NCI-H1092 treated with DMSO at 0.1 percent for 48 hours (cell line): ENCODE results near the gene KLK14.
A peak's percentile ranks its signal among the peaks of the same experiment; 100 is the strongest.

Experiments used
- DNase-seq: peaks from one replicate; lab custom pipeline; 2025; lab: John Stamatoyannopoulos, UW

The KLK14 gene

DNA sequence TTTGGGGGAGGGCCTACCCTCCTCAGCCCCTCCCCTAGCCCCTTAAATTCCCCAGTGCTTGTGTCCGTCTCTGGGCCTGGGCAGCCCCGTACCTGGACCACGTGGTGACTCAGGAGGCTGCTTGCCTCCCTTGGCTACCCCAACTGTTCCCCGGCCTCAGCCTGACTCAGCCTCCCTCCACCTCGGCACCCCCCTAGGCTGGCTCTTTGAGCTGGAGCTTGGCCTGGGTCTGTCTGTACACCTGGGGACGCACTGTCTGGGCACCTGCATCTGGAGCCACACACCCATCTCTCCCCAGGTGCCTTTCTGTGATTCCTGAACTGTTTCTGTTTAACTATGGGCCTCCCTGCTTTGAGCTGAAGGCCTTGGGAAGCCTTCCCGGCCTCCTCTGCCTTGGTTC lies 1.8 kb upstream of the KLK14 start:
- no peak for DNase-seq

DNA sequence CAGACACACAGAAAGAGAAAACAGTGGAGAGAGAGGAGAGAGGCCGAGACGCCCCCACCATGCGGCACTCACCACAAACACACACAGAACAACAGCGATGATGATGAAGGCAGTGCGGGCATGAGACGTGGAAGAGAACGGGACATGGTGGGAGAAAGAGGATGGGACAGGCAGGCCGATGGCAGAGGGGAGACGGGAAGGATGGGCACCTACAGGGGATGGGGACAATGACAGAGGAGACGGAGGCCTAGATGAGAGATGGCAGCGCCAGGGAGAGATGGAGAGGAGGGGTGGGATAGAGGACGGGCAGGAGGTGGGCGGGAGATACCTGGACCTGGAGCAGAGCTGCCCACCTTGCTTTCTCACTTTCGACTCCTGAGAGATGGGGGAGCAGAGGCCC lies 1.1 kb upstream of the KLK14 start:
- no peak for DNase-seq

DNA sequence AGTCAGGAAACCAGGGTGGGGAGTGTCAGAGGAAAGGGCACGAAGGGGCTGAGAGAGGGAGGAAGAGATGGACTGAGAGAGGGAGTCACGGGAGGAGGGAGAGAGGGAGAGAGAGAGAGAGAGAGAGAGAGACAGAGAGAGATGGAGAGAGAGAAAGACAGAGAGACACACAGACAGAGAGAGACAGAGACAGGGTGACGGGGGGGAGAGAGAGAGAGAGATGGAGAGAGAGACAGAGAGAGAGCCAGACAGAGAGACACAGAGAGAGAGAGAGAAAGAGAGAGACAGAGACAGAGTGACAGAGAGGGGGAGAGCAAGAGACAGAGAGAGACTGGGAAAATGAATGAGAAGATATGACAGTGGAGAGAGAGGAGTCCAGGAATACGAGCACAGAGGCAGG lies 494 bp upstream of the KLK14 start:
- no peak for DNase-seq

DNA sequence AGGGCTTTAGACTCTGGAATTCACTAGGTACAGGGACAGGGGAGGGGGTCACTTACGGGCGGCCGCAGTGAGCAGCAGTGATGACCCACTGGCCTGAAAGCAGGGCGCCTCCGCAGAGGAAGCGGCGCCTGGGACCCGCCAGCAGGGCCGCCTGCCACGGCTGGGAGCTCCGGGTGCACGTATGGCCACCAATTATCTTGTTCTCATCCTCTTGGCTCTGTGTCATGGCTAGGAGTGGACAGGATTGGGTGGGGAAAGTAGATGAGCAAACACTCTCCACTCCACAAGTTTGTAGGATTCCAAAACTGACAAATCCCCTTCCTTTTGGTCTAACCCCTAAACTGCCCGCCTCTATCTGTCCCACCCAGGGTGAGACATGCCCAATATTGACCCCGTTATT lies 1.2 kb downstream of the KLK14 start:
- no peak for DNase-seq

DNA sequence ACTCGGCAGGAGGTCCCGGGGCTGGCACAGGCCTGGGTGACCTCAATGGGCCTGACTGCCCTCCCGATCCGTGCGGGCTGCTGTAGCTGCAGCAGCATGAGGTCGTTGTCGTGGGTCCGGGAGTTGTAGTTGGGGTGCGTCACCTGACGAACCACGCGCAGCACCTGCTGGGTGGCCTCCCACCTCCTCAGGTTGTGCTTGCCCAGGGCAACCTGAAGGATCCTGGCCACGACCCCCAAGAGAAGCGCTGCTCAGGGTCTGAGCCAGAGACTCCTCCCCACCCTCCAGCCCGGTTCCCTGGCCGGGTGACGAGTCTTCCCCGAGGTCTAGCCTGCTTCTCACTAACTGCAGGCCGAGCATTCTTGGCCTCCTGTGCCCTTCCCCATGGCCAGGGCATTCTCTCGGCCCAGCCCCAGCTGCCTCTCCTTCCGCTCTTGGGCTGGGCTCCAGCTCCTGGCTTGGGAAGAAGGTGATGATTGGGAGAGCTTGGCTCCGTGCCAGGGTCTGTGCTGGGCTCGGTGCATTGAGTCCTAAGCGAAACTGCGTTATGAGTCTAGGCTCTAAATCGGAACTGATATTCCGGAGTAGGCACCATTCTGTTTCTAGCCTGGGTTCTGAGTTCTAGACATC lies 3.1 kb downstream of the KLK14 start:
- no peak for DNase-seq

DNA sequence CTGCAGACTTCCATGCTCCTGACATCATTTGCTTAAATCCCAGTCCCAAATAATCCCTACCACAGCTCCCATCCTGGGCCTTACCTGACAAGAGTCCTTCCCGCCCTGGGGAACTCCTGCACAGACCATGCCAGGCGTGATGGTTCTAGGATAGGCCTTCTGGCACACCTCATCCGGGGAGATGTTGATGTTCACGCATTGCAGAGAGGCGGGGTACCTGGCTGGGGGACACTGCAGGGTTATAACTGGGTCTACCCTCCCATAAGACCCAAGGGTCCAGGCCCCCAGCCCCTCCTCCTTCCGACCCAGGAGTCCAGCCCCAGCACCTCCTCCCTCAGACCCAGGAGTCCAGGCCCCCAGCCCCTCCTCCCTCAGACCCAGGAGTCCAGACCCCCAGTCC lies 4.0 kb downstream of the KLK14 start:
- DNase-seq: no peak

DNA sequence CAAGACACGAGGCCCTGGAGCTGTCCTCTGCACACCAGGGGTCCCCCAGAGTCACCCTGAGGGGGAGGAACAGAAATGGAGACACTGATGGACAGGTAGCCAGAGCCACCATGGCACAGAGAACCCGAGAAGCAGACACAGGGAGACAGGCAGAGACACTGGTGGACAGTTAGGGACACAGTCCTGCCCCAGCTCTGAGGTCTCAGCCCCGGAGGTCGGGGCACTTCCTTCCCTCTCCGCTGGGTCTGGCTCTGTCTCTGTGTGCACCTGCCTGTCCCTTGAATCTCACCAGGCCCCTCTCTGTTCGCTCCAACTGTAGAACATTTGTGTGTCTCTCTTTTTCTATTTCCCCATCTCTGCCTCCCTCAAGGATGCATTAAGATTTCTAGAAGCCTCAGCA lies 4.6 kb downstream of the KLK14 start:
- DNase-seq: no peak

DNA sequence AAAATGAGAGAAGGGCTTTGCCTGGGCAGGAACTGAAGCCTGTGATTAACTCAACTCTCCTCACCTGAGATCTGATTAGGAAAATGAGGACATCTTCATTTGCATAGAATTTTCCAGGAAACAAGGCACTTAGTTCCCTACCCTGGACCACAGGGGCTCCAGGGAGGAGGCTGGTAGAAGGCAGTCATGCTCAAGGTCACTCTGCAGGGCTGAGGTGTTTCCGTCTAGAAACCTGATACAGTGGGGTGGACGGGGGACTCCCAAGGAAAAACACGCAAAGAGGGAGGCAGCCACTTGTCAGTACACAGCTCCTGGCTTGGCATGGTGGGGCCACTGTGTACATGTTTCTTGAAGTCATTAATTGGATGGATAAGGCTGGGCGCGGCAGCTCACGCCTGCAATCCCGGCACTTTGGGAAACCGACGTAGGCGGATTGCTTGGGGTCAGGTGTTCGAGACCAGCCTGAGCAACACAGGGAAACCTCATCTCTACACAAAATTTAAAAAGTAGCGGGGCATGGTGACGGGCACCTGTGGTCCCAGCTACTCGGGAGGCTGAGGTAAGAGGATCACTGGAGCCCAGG lies 6.0 kb downstream of the KLK14 start:
- no peak for DNase-seq

DNA sequence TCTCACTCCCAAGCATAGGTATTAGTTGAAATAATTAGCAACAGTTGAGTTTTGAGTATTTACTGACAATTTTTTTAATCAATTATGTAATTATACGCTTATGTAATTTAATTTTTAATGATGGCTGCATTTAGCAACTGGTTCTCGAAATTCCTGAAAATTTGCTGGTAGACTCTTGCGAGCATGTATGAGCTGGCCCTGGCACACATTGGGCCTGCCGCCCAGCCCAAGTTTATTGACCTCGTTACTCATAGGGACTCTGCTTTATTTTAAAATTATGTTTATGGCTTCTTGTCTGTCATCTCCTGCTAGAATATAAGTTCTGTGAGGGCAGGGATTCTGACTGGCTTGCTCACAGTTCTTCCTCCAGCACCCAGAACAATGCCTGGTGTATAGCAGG lies 6.7 kb downstream of the KLK14 start:
- DNase-seq: no peak

DNA sequence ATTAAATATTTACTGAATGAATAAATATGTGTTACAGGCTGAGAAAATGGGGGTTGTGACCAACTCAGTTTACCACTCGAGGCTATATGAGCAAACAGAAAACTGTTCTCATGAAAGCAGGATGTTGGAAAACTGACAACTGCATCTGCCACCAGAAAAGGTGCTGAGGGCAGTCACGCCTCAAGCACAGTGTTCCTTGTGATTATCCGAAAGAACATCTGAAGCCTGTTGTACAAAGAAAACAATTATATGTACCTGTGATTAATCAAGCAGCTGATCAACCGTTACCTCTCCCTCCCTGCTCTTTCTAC lies 11.6 kb downstream of the KLK14 start:
- DNase-seq: no peak

DNA sequence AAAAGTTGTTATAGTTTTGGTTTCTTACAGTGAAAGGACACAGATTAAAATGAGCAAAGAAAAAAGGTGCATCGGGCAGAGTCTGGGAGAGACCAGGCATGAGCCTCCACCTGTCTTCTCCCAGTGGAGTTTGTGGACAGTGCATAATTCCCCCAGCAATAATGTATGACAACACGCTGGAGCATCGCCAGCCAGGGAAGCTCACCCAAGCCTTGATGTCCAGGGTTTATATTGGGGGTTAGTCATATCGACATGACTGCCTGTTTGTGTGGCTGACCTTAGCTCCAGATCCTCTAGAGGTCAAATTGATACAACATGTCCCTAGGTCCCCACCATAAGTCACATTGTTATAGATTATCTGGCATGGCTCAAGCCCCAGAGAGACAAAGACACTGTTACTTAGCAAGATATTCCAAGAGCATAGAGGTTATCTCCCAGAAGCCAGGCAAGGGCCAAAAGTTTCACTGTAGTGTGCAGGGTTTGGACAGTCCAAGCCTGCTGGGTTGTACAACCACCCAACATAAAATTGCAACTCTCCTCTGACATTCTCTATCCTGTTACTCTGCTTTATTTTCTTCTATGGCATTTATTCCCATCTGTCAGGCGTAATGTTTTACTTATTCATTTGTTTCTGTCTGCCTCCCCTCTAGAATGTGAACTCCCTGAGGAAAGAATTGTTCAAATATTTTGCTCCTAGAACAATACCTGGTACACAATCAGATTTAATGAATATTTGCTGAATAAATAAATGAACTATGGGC lies 12.2 kb downstream of the KLK14 start:
- peak; percentile 10 for DNase-seq

DNA sequence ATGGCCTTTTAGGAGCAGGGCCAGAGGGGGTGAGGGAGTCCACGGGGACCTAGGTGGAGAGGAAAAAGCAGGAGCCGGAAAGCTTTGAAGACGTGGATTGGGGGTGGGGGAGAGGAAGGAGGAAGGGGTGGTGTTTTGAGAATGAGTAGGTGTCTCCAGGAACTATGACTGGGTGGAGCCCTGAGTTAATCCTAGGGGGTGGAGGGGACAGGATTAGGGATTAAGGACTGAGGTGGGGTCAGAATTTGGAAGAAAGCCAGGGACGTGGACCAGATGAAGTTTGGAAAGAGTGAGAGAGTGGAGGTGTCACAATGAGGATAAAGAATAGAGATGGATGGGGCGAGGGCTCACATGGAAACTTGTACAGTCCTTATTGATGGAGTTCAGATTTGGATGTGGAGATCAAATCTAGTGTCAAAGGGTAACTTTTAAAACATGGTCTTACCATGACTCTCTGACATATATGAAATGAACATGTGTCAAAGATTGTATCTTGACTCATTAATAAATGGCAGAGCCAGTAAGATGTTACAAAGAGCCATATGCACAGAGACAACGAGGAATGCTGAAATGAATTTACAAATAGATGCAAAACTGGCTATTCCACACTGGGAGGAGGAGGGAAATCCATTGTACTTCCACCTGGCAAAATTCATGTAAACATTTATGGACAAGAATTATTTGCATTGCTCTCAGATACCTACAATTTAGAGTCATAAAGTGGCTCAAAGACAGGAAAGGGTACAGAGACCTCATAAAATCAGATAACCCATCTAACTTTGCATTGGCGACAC lies 16.1 kb downstream of the KLK14 start:
- no peak for DNase-seq

DNA sequence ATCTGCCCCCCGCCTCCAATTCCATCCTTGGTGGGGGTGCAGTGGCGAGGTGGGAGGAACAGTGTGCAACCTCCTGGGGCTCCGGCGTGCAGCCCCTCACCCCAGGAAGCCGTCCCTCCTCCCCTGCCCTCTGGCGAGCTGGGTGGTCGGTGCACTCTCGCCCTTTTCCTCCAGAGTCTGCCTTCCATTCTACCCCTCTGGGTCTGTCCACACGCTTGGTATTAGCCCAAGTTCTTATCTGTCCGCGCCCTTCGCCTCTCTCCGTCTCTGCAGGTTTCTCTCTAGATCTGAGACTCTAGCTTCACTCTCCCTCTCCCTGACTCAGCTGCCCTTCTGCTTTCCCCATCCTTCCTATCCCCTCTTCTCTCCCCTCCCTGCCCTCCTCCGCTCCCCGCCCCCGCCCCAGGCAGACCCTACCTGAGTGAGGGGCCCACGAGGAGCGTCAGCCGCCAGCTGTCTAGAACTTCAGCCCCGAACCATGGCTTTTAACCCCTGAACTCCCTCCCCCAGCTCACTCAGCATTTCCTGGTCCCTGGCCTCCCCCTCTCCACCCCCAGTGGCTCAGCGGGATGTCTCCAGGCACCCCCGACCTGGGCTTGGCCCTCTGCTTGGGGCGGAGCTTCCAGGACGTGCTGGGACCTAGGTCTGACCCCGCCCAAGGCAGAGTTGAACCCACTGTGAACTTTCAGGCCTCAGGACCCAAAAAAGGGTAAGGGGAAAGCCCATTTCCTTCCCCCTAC lies 17.3 kb downstream of the KLK14 start:
- no peak for DNase-seq

DNA sequence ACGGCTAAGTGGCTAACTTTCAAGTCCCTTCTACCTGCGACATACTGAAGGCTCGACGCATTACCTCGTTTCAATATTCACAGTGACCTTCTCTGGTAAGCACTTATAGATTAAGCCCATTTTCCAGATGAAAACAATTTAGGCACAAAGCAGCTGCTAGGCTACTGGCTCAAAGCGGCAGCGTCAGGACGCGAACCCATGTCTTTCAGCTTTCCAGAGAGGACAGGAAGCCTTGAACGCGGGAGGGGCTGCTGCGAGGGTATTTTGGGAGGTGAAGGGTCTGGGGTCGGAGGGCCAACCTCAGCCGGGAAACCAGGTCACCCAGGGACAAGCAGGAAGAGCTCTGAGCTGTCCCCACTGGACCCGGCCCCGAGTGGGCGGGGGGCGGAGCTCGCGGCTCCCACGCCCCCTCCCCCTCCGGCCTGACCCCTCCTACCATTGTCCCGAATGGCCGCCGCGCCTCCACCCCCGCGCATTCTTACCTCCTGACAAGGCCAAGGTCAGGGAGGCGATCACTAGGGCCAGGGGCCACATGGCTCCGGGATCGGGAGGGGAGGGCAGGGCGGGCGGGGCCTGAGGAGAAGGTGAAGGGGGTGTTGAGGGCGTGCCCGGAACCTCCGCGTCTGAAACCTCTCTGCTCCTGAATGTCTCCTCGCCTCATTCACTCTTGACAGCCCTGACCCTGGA lies 18.0 kb downstream of the KLK14 start, which contains the start of gene KLK13:
TSS of gene KLK13 (minus strand) at position 559 of the 687 bp plus-strand sequence. CDS start at position 534, 25 bp downstream.
- no peak for DNase-seq

DNA sequence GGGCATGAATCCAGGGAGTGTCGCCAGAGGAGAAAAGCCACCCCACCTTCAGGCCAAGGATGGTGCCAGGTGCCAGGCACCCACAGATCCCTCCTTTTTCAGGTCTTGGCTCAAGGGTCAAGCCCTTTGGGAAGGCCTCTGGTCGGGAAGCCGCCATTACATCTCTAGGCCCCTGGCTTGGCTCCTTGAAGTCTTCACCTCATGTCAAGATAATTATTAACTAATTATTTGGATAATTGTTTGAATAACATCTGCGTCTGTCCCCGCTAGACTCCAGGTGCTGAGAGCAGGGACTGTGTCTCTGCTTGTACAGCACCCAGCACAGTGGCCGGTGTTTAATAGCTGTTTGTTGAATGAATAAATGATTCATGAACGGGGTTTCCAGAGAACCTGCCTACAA lies 19.0 kb downstream of the KLK14 start:
- DNase-seq: no peak

DNA sequence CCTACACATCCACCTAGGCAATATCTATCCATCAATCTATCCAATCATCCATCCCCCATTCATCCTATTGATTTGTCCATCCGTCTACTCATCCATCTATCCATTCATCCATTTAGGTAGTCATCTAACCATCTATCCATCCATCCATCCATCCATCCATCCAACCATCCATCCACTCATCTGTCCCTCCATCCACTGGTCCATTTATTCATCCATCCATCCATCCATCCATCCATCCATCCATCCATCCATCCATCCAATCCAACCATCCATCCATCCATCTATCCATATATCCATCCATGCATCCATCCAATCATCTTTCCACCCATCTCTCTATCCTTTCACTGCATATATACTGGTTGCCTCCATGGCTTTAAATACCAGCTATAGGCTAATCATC lies 21.7 kb downstream of the KLK14 start:
- DNase-seq: no peak

DNA sequence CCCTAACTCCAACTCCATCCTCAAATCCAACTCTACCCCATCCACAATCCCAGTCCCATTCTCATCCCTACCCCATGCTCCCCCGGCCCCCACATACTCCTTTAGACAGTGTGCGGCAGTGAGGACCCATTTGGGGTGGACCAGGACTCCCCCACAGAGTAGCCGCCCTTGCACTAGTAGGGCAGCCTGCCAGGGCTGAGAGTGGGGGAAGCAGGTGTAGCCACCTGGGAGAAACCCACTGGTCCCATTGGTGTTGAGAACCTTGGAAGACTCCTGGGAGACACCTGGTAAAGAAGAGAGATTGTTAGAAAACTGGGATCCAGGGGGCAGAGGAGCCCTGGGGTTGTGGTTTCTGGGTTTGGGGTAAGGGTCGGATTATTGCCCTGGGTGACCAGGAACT lies 22.4 kb downstream of the KLK14 start:
- DNase-seq: no peak

DNA sequence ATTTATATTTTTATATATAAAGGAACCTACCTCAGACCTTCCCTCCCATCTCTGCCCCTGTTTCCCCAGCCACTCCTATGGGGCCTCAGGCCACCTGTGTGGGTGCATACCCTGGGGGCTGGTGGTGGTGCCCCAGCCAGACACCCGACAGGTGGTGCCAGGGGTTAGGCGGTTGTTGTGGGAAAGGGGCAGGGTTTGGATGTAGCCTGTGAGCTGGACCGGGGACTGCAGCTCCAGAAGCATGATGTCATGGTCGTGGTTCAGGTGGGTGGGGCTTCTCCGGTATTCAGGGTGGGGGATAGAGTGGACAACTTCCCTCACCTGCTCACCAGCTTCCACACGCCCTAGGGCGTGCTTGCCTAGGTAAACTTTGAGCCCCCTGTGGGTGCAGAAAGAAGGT lies 23.0 kb downstream of the KLK14 start:
- DNase-seq: no peak

DNA sequence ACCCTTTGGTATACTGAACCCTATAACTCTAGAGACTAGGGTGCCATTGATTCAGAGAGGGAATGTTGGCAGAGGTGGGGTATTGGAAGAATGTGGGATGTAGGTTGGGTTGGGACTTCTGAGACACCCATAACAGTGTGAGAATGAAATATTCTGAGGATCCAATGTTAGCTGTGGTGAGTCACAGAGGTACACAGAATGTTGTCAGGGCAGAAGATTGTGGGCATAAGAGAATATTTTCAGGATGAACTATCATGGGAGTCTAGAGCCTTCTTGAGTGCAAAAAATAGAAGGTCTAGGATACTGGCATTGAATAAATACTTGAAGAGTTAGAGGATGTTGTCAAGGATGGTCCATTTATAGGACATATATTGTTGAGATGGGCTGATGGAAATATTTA lies 26.8 kb downstream of the KLK14 start:
- DNase-seq: no peak

DNA sequence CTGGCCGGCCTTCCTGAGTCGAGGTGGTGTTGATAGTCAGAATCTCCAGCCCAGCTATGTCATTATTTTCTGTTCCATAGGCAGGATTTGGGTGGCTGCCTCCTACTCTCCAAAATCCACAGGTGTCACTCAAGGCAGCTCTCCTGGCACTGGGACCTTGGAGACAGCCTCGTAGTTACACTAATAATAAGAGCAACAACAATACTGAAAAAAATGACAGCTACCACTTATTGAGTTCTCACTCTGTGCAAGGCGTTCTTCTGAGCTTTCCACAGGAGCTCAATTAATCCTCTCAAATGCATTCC lies 35.7 kb downstream of the KLK14 start:
- DNase-seq: no peak

DNA sequence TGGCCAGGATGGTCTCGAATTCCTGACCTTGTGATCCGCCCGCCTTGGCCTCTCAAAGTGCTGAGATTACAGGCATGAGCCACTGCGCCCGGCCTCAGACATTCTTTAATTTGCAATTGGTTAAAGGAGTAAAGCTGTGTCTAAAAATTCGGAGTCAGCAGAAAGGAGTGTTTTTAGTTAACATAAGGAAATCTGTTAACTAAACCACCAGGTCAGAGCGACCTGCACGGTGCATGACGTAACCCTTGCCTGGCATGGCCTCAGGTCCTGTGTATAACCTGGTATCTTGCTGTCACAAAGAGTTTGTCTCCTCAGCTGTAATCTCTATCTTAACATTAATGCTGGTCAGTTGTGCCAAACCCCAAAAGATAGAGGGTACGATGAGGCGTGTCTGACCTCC lies 38.4 kb downstream of the KLK14 start:
- no peak for DNase-seq

DNA sequence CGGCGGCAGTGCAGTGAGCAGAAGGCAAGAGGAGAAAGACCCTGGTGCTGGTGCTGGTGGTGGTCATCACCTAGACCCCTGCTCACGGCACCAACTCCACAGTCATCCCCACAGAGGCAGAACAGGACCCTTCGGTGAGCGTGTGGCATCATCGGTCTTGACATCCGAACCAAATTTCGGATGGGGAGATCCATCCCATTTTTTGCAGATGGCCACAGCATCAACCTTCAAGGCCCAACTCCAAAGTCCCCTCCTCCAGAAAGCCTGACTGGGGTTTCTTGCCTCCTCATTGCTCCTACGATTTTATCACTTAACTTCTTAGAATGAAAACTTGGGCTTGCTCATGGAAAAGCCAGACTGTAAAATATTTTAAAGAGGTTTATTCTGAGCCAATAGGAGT lies 39.2 kb downstream of the KLK14 start:
- no peak for DNase-seq
